Transverse colon (tissue), 4 donors: ENCODE results near the gene SLX4. TPM values are rescaled to one million over a fixed set of nuclear protein-coding genes. Genes with fewer than 3 reads are reported as not detected.

Source experiments
- DNase-seq: peaks from one replicate; pipeline ENCODE4 v3.0.0-alpha.2; 2019
- H3K27ac ChIP-seq, 4 donors: fragments of 200-600 bp; sonication (generic); 2 replicates each; pipeline ENCODE4 v1.5.1; 2016 to 2018; ENCODE audit warnings: inconsistent platforms in 4 of 4
- H3K27me3 ChIP-seq: fragments of 200-600 bp; sonication (generic); 2 replicates; pipeline ENCODE4 v1.5.1; 2017; ENCODE audit warnings: inconsistent platforms
- H3K36me3 ChIP-seq, 4 donors: fragments of 200-600 bp; sonication (generic); 2 replicates each; pipeline ENCODE4 v1.5.1; 2017 to 2019; ENCODE audit warnings: inconsistent platforms in 4 of 4
- H3K4me1 ChIP-seq, 4 donors: fragments of 200-600 bp; sonication (generic); 2 replicates each; pipeline ENCODE4 v1.5.1; 2017 to 2020; ENCODE audit warnings: inconsistent platforms in 4 of 4
- H3K4me3 ChIP-seq, 4 donors: fragments of 200-600 bp; sonication (generic); 1 replicate in 1 of 4; 2 replicates in 3 of 4; pipeline versions ENCODE4 v1.5.1 to v1.6.1; 2017 to 2019; ENCODE audit warnings: inconsistent platforms in 4 of 4
- H3K9me3 ChIP-seq, 2 donors: fragments of 200-600 bp; sonication (generic); 2 replicates each; pipeline ENCODE4 v1.5.1; 2017 to 2019; ENCODE audit warnings: inconsistent platforms in 2 of 2
- EP300 ChIP-seq: sonication (generic); formaldehyde crosslinking; IDR thresholded peaks from one replicate; pipeline ENCODE4 v1.6.1; 2017; ENCODE audit warnings: antibody characterized with exemption, low read depth
- POLR2A ChIP-seq: fragments of 450-650 bp; IDR thresholded peaks from one replicate; pipeline ENCODE4 v1.6.1; 2016; ENCODE audit warnings: antibody characterized with exemption, mild to moderate bottlenecking, moderate library complexity
- POLR2AphosphoS5 ChIP-seq, 3 donors: sonication (generic); formaldehyde crosslinking; IDR thresholded peaks; one replicate each; pipeline ENCODE4 v1.6.1; 2016; ENCODE audit warnings: antibody characterized with exemption in 3 of 3
- WGBS, 2 donors: methylation state at CpG; one replicate each; pipeline ENCODE4 v1.1.5; 2018; ENCODE audit warnings: low coverage in 1 of 2; 5-methylcytosine and 5-hydroxymethylcytosine counted together
- in situ Hi-C, 4 donors: fragments of 200-750 bp; cut with MboI; loops; one replicate each; pipeline versions ENCODE4 v1.15.0 to v1.15.1; 2017; ENCODE audit warnings: low sequenced_read_pairs in 3 of 4, low pct_ligation_motif_present in 1 of 4, low pct_unique_long_range_greater_than_20kb in 1 of 4
- intact Hi-C: fragments of 100-400 bp; cut with DNase I; formaldehyde crosslinking; loops from one replicate; pipeline ENCODE4 v1.15.1; 2023; ENCODE audit warnings: low total_unique reads
- total RNA-seq, 4 donors: library from RNA; depleted of rRNA; stranded (reverse); fragments of >200 nt; gene quantifications; one replicate each; pipeline ENCODE4 v1.1.0, GENCODE V29; 2016
- TF ChIP-seq, protein P1 (sequence below), 5 experiments: fragments of 200-600 bp in 3 of 5; fragments of 450-650 bp in 2 of 5; sonication (generic) in 3 of 5; IDR thresholded peaks; 1 replicate in 2 of 5; 2 replicates in 3 of 5; pipeline ENCODE4 v1.5.1; 2016 to 2017; ENCODE audit warnings: antibody characterized with exemption in 5 of 5, inconsistent platforms in 3 of 5, mild to moderate bottlenecking in 2 of 5, moderate library complexity in 1 of 5

SLX4 gene
- total RNA-seq, 4 donors from 2014 or later = 3.0 to 11.5 (median 4.9) TPM

DNA sequence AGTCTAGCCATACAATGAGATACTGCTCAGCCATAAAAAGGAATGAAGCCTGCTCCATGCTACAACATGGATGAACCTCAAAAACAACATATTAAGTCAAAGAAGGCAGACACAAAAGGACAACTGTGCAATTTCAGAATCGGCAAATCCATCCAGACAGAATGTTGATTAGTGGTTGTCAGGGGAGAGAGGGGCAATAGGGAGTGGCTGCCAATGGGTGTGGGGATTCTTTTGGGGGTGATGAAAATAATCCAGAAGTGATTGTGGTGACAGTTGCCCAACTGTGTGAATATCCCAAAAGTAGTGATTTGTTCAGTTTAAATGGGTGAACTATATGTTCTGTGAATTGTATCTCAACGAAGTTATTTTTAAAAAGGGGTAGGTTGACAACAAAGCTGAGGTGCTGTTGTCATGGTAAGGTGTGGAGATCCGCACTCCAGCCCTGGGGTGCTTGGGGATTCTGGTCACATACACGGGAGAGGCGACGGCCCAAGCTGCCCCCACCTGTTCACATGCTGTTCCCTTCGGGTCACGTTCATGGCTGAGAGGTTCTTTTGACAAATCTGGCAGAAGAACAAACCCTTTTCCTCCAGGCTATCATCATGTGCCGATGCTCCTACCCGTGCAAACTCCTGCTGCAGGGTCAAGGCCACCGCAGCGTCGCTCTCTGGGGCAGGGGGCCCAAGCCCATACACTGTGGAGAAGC lies 9.6 kb downstream of the SLX4 start:
- intact Hi-C loops (no loop called here), in situ Hi-C loops (no loop called here)
- no peak overlapping the region for H3K4me3 ChIP-seq
- WGBS, 2 donors = 92 to 96% methylated on average over 6 to 13 of the region's 13 CpGs
- no peaks in the 10 kb centered on the region for H3K36me3 ChIP-seq
- DNase-seq = no peak
- H3K27ac ChIP-seq = no peak overlapping the region
- no peaks in the 10 kb centered on the region for H3K27me3 ChIP-seq
- TF ChIP-seq POLR2A (no peak), EP300 (no peak), POLR2AphosphoS5 (IDR thresholded peaks at IDR 0.05) (no peak)
- TF ChIP-seq, protein P1, sequence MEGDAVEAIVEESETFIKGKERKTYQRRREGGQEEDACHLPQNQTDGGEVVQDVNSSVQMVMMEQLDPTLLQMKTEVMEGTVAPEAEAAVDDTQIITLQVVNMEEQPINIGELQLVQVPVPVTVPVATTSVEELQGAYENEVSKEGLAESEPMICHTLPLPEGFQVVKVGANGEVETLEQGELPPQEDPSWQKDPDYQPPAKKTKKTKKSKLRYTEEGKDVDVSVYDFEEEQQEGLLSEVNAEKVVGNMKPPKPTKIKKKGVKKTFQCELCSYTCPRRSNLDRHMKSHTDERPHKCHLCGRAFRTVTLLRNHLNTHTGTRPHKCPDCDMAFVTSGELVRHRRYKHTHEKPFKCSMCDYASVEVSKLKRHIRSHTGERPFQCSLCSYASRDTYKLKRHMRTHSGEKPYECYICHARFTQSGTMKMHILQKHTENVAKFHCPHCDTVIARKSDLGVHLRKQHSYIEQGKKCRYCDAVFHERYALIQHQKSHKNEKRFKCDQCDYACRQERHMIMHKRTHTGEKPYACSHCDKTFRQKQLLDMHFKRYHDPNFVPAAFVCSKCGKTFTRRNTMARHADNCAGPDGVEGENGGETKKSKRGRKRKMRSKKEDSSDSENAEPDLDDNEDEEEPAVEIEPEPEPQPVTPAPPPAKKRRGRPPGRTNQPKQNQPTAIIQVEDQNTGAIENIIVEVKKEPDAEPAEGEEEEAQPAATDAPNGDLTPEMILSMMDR (IDR thresholded peaks at IDR 0.05) = no peak
- no peaks in the 10 kb centered on the region for H3K4me1 ChIP-seq
- H3K9me3 ChIP-seq = no peaks in the 10 kb centered on the region

DNA sequence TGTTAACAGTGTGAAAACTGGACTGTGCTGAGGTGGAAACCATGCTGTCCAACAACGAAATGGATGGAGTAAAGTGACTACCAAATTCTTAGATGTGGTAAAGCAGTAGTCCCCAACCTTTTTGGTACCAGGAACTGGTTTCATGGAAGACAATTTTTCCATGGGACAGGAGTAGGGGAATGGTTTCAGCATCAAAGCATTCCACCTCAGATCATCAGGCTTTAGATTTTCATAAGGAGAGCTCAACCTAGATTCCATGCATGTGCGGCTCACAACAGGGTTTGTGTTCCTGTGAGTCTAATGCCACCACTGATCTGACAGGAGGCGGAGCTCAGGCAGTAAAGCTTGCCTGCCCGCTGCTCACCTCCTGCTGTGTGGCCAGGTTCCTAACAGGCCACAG lies 11.5 kb downstream of the SLX4 start:
- Histone ChIP-seq H3K4me1 (no peaks in the 10 kb centered on the region), H3K27me3 (no peaks in the 10 kb centered on the region), H3K9me3 (no peaks in the 10 kb centered on the region), H3K27ac (no peak overlapping the region), H3K36me3 (no peaks in the 10 kb centered on the region), H3K4me3 (no peak overlapping the region)
- DNase-seq = no peak
- in situ Hi-C loops (no loop called here), intact Hi-C loops (no loop called here)
- TF ChIP-seq POLR2A (no peak), EP300 (no peak), POLR2AphosphoS5 (IDR thresholded peaks at IDR 0.05) (no peak)
- TF ChIP-seq, protein P1 (IDR thresholded peaks at IDR 0.05) = no peak
- WGBS, 2 donors = 95 to 100% methylated on average over 1 to 4 of the region's 4 CpGs

DNA sequence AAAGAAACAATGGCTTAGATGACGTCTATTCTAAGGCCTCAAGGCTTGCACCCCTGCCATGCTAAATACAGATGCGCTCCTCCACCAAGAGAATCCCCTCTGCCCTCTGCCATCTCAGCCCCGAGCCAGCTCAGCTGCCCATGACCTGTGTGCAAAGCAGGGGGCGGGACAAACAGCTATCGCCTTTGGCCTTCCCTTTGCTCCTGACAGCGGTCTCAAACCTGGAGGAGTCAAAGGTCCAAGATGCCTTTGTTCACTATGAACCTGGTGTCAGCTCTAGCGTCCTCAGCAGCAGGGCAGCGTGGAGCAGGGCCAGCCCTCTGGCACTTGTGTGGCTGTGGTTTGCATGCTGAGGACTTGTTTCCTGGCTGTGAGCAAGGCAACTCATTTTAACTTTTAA lies 12.3 kb downstream of the SLX4 start:
- in situ Hi-C loops (no loop called here), intact Hi-C loops (no loop called here)
- no peak overlapping the region for H3K4me3 ChIP-seq
- no peak for TF ChIP-seq EP300
- TF ChIP-seq POLR2A = no peak
- TF ChIP-seq, protein P1 (IDR thresholded peaks at IDR 0.05) = no peak
- H3K27me3 ChIP-seq = no peaks in the 10 kb centered on the region
- DNase-seq = no peak
- WGBS, 2 donors = 96% methylated on average over 8 of the region's 8 CpGs; no CpG with 5 or more reads in 1 of the 2 donors
- no peaks in the 10 kb centered on the region for H3K4me1 ChIP-seq
- H3K9me3 ChIP-seq = no peaks in the 10 kb centered on the region
- H3K27ac ChIP-seq = no peak overlapping the region
- H3K36me3 ChIP-seq = no peaks in the 10 kb centered on the region

DNA sequence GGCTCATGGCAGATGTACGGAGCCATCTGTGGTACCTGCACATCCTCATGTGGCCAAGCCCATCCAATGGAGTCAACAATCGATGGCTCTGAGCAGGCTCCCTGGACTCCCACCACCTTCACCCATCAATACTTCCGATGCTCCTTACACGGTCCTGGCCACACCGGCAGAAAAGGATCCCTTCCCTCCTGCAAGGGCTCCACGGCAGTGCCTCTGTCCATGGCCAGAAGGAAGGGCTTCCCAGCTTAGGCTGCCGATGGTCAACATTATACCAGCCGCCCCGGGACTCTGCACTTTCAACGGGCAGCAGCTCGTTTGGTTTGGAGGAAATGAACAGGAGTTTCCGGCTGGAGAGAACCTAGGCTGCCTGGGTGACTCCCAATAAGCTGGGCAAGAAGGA lies 13.2 kb downstream of the SLX4 start:
- no peaks in the 10 kb centered on the region for H3K4me1 ChIP-seq
- no peak for DNase-seq
- H3K27ac ChIP-seq = no peak overlapping the region
- no peaks in the 10 kb centered on the region for H3K9me3 ChIP-seq
- intact Hi-C loops = no loop called here
- in situ Hi-C loops = no loop called here
- 93% methylated on average over 12 of the region's 12 CpGs; no CpG with 5 or more reads in 1 of the 2 donors for WGBS, 2 donors
- no peaks in the 10 kb centered on the region for H3K27me3 ChIP-seq
- no peaks in the 10 kb centered on the region for H3K36me3 ChIP-seq
- TF ChIP-seq POLR2AphosphoS5 (IDR thresholded peaks at IDR 0.05) (no peak), EP300 (no peak), POLR2A (no peak)
- TF ChIP-seq, protein P1 (IDR thresholded peaks at IDR 0.05) = no peak
- no peak overlapping the region for H3K4me3 ChIP-seq
